Measurements from ENCODE around the gene CFAP73. TPM values are rescaled to one million over a fixed set of nuclear protein-coding genes. Genes with fewer than 3 reads are reported as not detected.
"Not testable (repeated sequence)": the region's sequence is repeated elsewhere in the genome, so short reads cannot be mapped to it uniquely, and the experiment has no call there.

CFAP73 gene
- total RNA-seq, 1 donor from 2014 or later = 0.34 TPM

DNA sequence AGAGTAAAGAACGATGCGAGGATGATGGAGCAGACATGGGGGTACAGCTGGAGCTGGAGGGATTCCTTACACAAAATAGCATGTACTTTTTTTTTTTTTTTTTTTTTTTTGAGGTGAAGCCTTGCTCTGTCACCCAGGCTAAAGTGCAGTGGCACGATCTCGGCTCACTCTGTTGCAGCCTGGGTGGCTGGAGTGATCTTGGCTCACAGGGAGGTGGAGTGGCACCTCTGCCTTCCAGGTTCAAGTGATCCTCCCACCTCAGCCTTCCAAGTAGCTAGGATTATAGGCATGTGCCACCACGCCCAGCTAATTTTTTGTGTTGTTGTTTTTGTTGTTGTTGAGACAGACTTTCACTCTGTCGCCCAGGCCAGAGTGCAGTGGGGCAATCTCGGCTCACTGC is 8.8 kb upstream of the CFAP73 start:
- intact Hi-C loops (cut with micrococcal nuclease) = no loop called here

DNA sequence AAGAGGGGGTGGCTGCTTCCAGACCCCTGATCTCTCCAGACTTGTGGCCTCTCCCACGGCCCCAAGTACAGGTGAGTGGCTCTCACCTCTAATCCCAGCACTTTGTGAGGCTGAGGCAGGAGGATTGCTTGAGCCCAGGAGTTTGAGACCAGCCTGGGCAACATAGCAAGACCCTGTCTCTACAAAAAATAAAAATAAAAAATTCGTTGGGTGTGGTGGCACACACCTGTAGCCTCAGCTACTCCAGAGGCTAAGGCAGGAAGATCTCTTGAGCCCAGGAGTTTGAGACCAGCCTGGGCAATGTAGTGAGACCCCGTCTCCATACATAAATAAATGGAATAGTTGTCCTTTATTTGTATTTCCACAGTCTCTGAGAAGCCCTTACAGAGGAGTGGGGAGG is 7.8 kb upstream of the CFAP73 start:
- intact Hi-C loops (cut with micrococcal nuclease) = not testable (repeated sequence)

DNA sequence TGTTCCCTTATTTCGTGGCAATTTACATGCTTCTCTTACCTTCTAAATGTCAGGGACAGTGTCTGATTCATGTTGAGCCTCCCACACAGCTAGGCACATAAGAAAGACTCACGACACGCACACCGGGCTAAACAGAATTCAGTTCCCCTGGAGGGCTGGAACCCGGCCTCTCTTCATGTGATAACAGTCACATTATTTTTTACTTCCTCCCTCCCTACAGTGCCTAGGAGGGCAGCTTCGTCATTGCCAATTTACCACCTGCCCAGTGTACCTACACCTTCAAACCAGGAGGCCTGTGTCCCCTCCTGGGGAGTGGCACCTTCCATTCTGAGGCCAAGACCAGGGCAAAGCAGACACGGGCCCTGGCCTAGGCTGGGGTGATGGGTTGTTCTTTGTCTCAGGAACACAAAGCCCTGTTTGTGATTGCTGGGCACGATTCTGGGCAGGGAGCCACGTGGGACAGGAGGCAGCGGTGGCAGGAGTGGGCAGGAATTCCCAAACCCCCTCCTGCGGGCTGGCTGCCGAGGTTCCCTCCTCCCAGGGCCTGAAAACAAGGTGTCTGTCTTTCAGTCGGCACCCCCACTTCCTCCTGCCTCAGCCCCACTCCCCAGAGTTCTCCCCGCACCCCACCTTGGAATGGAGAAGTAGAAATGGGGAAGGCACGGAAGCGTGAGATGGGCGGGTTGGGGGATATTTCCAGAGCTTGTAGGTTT is 7.2 kb upstream of the CFAP73 start:
- intact Hi-C loops (cut with micrococcal nuclease) = no loop called here

DNA sequence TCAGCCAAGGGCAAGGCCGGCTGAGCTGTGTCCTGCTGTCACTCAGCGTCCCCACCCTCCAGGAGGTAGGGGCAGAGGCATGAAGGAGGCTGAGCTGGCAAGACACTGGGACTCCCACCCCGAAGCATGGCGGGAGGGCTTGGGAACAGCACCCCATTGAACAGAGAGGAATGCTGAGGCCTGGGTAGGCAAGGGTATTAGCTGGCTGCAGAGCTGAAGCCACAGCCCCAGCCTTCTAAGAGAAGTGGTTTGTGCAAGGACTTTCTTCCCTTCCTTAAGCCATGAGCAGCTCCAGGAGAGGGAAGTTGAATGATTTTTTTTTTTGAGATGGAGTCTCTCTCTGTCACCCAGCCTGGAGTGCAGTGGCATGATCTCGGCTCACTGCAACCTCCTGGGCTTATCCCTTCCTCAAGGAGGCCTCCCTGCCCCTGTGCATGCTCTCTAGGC is 6.6 kb upstream of the CFAP73 start:
- intact Hi-C loops (cut with micrococcal nuclease) = no loop called here

DNA sequence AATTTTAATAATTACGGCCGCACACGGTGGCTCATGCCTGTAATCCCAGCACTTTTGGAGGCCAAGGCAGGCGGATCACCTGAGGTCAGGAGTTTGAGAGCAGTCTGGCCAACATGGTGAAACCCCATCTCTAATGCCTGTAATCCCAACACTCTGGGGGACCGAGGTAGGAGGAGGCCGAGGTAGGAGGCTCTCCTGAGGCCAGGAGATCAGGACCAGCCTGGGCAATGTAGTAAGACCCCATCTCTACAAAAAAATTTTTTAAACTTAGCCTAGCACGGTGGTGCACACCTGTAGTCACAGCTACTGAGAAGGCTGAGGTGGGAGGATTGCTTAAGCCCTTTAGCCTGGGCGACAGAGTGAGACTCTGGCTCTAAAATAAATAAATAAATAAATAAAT is 5.6 kb upstream of the CFAP73 start:
- intact Hi-C loops (cut with micrococcal nuclease) = no loop called here

DNA sequence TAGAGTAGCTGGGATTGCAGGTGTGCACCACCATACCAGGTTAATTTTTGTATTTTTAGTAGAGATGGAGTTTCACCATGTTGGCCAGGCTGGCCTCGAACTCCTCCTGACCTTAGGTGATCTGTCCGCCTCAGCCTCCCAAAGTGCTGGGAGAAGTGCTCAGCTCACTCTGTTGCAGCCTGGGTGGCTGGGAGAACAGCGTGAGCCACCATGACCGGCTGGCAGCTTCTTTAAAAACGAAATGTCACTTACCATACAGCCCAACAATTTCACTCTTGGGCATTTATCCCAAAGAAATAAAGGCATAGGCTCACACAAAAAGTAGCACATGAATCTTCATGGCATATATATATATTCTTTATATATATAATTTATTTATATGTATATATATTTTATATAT is 4.7 kb upstream of the CFAP73 start:
- intact Hi-C loops (cut with micrococcal nuclease) = no loop called here

DNA sequence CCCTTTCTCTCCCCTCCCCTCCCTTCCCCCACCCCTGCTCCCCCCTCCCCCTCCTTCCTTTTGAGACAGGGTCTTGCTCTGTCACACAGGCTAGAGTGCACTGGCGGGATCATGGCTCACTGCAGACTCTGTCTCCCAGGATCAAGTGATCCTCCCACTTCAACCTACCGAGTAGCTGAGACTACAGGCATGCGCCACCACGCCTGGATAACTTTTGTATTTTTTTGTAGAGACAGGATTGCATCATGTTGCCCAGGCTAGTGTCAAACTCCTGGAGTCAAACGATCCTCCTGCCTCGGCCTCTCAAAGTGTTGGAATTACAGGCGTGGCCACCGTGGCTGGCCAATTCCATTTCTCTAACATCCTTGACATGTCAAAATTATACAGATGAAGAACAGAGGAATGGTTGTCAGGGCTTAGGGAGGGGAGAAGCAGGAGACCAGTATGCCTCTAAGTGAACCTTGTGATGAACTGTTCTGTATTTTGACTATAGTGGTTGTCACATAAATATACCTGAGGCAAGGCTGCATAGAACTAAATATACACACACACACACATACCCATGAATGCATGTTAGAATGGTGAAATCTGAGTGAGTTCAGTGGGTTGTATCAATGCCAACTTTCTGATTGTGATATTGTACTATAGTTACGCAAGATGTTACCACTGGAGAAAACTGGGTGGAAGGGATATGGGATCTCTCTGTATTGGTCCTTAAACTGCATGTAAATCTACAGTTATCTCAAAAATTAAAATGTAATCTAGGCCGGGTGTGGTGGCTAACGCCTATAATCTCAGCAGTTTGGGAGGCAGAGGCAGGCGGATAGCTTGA is 3.6 kb upstream of the CFAP73 start:
- intact Hi-C loops (cut with micrococcal nuclease) = no loop called here

DNA sequence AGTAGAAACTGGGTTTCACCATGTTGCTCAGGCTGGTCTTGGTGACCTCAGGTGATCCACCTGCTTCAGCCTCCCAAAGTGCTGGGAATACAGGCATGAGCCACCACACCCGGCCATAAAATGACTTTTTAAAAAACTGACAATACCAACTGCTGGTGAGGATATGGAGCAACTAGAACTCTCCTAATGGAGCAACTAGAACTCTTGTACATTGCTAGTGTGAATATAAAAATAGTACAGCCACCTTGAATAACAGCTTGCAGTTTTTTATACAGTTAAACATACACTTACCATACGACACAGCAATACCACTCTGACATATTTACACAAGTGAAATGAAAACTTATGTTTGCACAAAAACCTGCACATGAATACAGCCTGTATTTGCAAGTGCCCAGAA is 2.5 kb upstream of the CFAP73 start:
- intact Hi-C loops (cut with micrococcal nuclease) = no loop called here

DNA sequence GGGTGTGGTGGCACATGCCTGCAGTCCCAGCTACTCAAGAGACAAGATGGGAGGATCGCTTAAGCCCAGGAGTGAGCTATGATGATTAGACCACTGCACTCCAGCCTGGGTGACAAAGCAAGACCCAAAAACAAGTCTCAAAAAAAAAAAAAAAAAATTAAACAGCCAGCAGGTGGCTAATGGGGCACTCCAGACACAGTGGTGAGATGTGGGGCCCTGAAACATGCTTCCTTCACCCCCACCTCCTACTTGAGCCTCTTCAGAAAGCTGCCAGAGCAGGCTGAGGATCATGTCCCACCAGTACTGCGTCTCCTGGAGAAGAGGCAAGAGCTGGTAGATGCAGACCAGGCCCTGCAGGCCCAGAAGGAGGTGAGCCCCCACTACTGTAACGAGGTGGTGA is 2.1 kb downstream of the CFAP73 start:
- intact Hi-C loops (cut with micrococcal nuclease) = loop anchor here (2.0 kb wide), 2 partner anchors 15 to 33 kb away; partner anchors contain the start of genes DDX54 and RITA1

DNA sequence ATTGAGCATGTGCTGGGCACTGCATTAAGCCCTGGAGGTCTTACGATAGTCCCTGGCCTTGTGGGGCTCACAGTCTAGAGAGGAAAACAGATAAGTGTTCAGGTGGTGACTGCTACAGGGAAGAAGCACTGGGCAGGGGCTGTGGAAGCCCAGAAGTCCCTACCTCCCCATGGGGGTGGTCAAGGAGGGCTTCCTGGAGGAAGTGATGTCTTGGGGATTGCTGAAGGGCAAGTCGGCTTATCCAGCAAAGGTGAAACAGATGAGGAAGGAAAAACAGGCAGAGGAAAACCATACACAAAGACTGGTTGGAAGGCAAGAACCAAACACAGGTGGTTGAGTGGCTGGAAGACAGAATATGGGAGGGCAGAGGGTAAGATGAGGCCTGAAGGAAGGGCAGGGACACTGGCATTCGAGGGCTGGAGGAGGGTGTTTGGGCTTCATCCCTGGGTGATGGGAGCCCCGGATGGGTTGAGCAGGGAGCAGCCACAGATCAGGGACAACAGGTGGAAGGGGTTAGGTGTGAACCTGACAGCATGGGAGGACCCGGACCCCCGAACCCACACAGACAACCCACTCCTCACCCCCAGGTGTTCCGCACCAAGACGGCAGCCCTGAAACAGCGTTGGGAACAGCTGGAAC is 2.8 kb downstream of the CFAP73 start:
- intact Hi-C loops (cut with micrococcal nuclease) = loop anchor here (2.0 kb wide), 2 partner anchors 16 to 32 kb away; partner anchors contain the start of genes DDX54 and RITA1

DNA sequence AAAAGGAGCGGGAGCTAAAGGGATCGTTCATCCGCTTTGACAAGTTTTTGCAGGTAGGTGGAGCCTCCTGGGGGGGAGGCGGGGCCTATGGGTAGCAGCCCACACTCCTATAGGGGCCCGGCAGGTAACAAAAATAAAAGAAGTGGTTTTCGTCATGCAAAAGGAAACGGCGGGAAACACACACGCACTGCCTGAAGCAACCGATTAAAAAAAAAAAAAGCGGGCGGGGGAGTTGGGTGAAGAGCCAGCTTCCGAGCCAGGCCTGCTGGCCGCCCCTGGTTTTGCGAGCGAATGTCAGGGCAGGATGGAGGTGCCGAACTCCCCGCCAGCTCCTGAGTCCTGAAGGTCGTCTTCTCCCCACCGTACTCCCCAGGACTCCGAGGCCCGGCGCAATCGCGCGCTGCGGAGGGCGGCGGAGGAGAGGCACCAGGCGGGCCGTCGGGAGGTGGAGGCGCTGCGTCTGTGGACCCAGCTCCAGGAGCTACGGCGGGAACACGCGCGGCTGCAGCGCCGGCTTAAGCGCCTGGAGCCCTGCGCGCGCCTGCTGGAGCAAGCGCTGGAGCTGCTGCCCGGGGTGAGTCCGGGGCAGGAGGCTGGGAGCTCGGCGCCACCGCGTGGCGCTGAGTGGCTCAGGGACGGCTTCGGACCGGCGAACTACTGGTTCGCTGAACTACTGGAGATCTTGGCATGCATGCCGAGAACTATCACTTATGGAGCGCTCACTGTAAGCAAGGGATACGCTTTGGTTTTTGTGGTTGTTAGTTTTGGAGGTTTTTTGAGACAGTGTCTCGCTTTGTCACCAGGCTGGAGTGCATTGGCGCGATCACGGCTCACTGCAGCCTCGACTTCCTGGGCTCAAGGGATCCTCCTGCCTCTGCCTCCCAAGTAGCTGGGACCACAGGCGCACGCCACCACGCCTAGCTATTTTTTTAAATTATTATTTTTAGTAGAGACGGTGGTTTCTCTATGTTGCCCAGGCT is 3.6 kb downstream of the CFAP73 start:
- intact Hi-C loops (cut with micrococcal nuclease) = loop anchor here (1.0 to 2.0 kb wide), 3 partner anchors 16 to 105 kb away; partner anchors contain the start of genes DDX54 and RITA1

DNA sequence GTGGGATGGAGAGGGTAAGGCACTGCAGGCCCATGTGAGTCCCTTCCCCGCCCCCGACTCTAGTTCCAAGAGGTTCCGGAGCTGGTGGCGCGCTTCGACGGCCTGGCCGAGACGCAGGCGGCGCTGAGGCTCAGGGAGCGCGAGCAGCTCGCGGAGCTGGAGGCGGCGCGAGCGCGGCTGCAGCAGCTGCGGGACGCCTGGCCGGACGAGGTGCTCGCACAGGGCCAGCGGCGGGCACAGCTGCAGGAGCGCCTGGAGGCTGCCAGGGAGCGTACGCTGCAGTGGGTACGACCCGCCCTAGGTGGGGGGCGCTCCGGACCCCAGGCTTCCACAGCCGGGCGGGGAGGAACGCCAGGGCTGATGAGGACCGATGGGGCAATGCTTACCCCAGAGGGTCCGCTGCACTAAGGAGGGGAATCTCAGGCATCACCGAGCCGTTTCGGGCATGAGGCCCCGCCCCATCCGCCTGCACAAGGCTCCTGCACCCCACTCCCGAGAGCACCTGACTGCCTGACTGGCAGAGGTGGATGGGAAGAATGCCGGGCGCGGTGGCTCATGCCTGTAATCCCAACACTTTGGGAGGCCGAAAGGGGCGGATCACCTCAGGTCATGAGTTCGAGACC is 4.9 kb downstream of the CFAP73 start:
- intact Hi-C loops (cut with micrococcal nuclease) = no loop called here

DNA sequence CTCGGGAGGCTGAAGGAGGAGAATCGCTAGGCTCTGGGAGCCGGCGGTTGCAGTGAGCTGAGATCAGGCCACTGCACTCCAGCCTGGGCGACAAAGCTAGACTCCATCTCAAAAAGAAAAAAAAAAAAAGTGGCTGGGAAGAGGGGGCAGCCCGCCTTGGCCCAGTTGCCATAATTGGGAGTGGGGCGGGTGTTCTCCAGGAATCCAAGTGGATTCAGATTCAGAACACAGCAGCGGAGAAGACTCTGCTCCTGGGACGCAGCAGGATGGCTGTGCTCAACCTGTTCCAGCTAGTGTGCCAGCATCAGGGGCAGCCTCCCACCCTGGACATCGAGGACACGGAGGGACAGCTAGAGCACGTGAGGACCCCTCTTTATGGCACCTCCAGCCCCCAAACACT is 5.5 kb downstream of the CFAP73 start:
- intact Hi-C loops (cut with micrococcal nuclease) = no loop called here

DNA sequence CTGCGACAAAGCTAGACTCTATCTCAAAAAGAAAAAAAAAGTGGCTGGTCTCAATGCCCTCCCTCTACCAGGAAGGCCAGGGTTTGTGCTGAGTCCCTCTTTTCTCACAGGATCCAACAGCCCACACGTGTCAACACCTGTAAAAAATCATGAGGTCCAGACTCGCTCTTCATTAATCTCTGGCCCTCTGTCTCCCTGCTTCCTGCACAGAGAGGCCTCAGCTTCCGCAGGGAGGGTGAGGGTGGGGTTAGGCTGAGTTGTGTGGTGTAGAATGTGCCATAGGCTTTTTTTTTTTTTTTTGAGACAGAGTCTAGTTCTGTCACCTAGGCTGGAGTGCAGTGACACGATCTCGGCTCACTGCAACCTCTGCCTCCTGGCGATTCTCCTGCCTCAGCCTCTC is 6.1 kb downstream of the CFAP73 start:
- intact Hi-C loops (cut with micrococcal nuclease) = no loop called here

DNA sequence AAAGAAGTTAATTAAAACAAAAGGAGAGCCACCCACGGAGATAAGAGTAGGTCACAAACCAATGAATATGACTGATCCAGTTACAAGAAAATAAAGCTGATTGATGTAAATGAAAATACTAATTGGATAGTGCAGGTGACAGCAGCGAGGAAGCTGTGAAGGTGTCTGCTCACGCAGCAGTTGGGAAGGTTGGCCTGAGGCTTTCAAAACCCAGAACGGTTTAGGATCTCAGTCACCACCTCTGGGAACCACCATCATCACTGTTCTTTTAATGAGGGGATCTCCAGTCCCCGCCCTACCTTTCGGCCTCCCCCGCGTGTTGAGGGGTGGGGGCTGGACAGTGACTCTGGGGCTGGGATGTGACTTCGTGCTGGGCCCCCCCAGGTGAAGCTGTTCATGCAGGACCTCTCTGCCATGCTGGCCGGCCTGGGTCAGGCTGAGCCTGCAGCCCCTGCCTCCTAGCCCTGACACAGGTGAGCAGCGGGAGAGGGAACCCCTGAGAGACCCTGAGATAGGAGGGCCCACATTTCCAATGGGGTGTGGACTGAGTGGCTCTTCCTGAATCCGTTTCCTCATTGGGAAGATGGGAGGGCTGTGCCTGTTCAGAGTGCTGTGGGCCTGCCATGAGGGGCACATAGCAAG is 7.8 kb downstream of the CFAP73 start:
- intact Hi-C loops (cut with micrococcal nuclease) = no loop called here

DNA sequence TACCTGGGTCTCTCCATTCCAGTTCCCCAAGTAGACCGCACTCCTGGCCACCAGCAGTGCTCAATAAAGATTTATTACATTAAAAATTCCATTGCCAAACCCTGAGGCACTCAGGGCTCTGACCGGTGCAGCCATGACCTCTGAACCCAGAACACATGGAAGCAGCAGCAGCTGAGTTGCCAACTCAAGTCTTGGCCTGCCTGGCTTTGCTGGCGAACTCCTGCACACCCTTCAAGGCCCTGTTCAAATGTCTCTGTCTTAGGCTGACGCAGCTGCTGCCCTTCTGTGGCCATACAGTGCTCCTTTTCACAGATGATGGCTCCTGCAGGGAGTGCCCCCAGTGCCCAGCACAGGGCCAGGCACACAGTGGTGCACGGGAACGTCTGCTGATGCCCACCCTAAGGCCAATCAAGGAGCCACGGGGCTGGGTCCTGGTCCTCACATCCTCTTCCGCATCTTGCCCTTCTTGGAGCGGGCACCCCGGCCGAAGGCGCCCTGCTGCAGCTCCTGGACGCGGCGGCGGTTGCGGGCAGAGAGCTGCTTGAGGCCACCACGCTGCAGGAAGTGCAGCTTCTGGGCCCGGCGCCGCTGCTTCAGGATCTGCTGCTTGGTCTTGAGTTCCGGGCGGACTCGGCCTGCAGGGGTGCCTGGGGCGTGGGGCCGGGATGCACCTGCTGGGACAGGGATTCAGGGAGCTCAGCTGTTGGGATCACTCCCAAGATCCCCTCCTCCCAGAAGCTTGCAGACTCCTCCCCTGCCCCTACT is 9.1 kb downstream of the CFAP73 start:
- intact Hi-C loops (cut with micrococcal nuclease) = no loop called here

DNA sequence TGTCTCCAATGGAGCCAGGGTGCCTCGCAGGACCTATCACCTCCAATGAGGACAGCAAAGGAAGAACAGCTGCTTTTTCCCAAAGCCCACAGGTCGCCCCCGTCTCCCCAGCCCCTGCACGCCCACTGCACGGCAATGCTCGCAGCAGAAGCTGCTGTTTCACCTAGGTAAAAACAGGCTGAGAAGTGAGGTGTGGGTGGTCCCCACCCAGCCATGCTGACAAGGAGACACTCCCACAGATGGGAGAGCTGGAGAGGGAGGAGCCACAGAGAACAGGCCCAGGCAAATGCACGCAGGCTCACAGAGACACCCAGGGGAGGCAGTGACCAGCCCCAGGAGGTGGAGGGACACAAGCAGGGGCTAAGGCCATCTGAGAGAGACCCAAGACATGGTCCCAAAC is 10.4 kb downstream of the CFAP73 start:
- intact Hi-C loops (cut with micrococcal nuclease) = no loop called here

DNA sequence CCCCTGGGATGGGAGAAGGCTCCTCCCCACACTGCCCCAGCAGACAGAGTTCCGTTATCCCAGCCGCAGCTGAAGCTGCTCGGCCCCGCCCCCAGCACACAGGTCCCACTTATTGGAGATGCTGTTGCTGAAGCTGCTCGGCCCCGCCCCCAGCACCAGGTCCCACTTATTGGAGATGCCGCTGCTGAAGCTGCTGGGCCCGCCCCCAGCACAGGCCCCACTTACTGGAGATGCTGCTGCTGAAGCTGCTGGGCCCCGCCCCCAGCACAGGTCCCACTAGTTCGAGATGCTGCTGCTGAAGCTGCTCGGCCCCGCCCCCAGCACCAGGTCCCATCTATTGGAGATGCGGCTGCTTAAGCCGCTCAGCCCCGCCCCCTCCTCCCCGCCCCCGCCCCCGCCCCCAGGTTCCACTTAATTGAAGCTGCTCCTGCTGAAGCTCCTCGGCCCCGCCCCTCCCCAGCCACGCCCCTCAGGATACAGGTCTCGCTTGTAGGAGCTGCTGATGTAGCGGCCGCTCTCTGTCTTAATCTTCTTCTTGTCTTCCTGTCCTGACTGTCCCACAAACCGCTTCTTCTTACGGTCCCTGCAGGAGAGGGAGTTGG is 12.0 kb downstream of the CFAP73 start:
- intact Hi-C loops (cut with micrococcal nuclease) = no loop called here
